ENCODE measurements around the gene ZNF865. TPM values are rescaled to one million over a fixed set of nuclear protein-coding genes. Genes with fewer than 3 reads are reported as not detected.
A peak's percentile ranks its signal among the peaks of the same experiment; 100 is the strongest.

The ZNF865 gene
- total RNA-seq, 2 donors from 2014 or later = 6.5 to 14.8 TPM

GRCh38 chr19:55647732-55648584 lies 42.5 kb downstream of the ZNF865 start, which contains the start of gene CCDC106:
TSS of gene CCDC106 (plus strand) at chr19:55648212. CDS start at chr19:55649047, 835 bp downstream.
- no peaks in the 10 kb centered on the region for H3K27me3 ChIP-seq
- intact Hi-C loops (cut with DNase I) = no loop called here
- DNase-seq = peak; percentile 68 to 70 (median 69)
- H3K27ac ChIP-seq = peak within 1 kb of the TSS; percentile 34 to 79 (median 75)
- peaks cover 45% of the 10 kb centered on the region for H3K4me1 ChIP-seq
- H3K4me3 ChIP-seq = peak within 1 kb of the TSS; percentile 69 to 90
- no peaks in the 10 kb centered on the region for H3K36me3 ChIP-seq (replicated peaks in 1 of 2; ENCODE audit: insufficient read depth in 1 of 2, low read depth in 2 of 2)
- peak; percentile 68 for ATAC-seq
- TF ChIP-seq CTCF (IDR thresholded peaks at IDR 0.05) (peak in 1 of 7 experiments; percentile 4), POLR2A (IDR thresholded peaks at IDR 0.05) (peak in 1 of 3 donors; percentile 25)
- WGBS, 2 donors = 0% methylated on average over 8 to 77 of the region's 87 CpGs
- no peaks in the 10 kb centered on the region for H3K9me3 ChIP-seq

- Histone ChIP-seq H3K9me3 (no peaks in the 10 kb centered on the region), H3K36me3 (replicated peaks in 1 of 2; ENCODE audit: insufficient read depth in 1 of 2, low read depth in 2 of 2) (no peaks in the 10 kb centered on the region), H3K4me3 (peak overlapping the region; percentile 69 to 90), H3K4me1 (peaks cover 47% of the 10 kb centered on the region), H3K27ac (peak overlapping the region; percentile 34 to 79 (median 75)), H3K27me3 (no peaks in the 10 kb centered on the region)
- WGBS, 2 donors = 34 to 53% methylated on average over 24 to 25 of the region's 25 CpGs
- TF ChIP-seq CTCF (IDR thresholded peaks at IDR 0.05) (no peak), POLR2A (IDR thresholded peaks at IDR 0.05) (no peak)
- ATAC-seq (no peak), DNase-seq (no peak)
- intact Hi-C loops (cut with DNase I) = no loop called here
These were observed 43.3 kb downstream of the ZNF865 start for GRCh38 chr19:55648585-55649267.

- Histone ChIP-seq H3K36me3 (replicated peaks in 1 of 2; ENCODE audit: insufficient read depth in 1 of 2, low read depth in 2 of 2) (no peaks in the 10 kb centered on the region), H3K9me3 (no peaks in the 10 kb centered on the region), H3K27me3 (no peaks in the 10 kb centered on the region), H3K4me3 (no peak overlapping the region), H3K27ac (peak overlapping the region in 2 of 4 donors; percentile 73 to 79), H3K4me1 (peaks cover 41% of the 10 kb centered on the region)
- ATAC-seq = no peak
- no peak for DNase-seq
- intact Hi-C loops (cut with DNase I) = no loop called here
- TF ChIP-seq POLR2A (IDR thresholded peaks at IDR 0.05) (no peak), CTCF (IDR thresholded peaks at IDR 0.05) (no peak)
- 83% methylated on average over 4 to 17 of the region's 17 CpGs for WGBS, 2 donors
These were observed 44.0 kb downstream of the ZNF865 start for GRCh38 chr19:55649268-55650125.

- no peak for TF ChIP-seq CTCF (IDR thresholded peaks at IDR 0.05)
- TF ChIP-seq POLR2A (IDR thresholded peaks at IDR 0.05) = no peak
- no peaks in the 10 kb centered on the region for H3K9me3 ChIP-seq
- no peak overlapping the region for H3K27ac ChIP-seq
- intact Hi-C loops (cut with DNase I) = no loop called here
- H3K27me3 ChIP-seq = no peaks in the 10 kb centered on the region
- ATAC-seq (no peak), DNase-seq (no peak)
- H3K4me1 ChIP-seq = peaks cover 35% of the 10 kb centered on the region
- no peak overlapping the region for H3K4me3 ChIP-seq
- H3K36me3 ChIP-seq (replicated peaks in 1 of 2; ENCODE audit: insufficient read depth in 1 of 2, low read depth in 2 of 2) = no peaks in the 10 kb centered on the region
- 88 to 89% methylated on average over 4 of the region's 4 CpGs for WGBS, 2 donors
These were observed 44.7 kb downstream of the ZNF865 start for GRCh38 chr19:55650126-55650557.

Data from body of pancreas (tissue), 4 donors.